HG03460 (cell line): ENCODE data around the gene SPAM1.
"Not testable (repeated sequence)": the region's sequence is repeated elsewhere in the genome, so short reads cannot be mapped to it uniquely, and the experiment has no call there.

Experiments
- ATAC-seq: cut with Tn5 transposase; IDR thresholded peaks from one replicate; pipeline ENCODE4 v1.9.1; 2021; ENCODE audit not compliant: unreplicated experiment

SPAM1 gene

GRCh38 chr7:123945938-123946337 is 20.9 kb downstream of the SPAM1 start:
- no peak for ATAC-seq

- no peak for ATAC-seq
Observed at GRCh38 chr7:123948136-123948535, 23.1 kb downstream of the SPAM1 start.

GRCh38 chr7:123958186-123958703 is 33.2 kb downstream of the SPAM1 start:
- ATAC-seq, result no peak

- no peak for ATAC-seq
Observed at GRCh38 chr7:123961771-123962170, 36.7 kb downstream of the SPAM1 start.

- no peak for ATAC-seq
Observed at GRCh38 chr7:123966936-123967335, 41.9 kb downstream of the SPAM1 start.

GRCh38 chr7:123972045-123972444 is 47.0 kb downstream of the SPAM1 start:
- ATAC-seq, result no peak

- ATAC-seq, result no peak
Observed at GRCh38 chr7:123972831-123973230, 47.8 kb downstream of the SPAM1 start.

GRCh38 chr7:123974326-123974908 is 49.4 kb downstream of the SPAM1 start:
- ATAC-seq, result no peak

GRCh38 chr7:123975084-123975483 is 50.0 kb downstream of the SPAM1 start:
- ATAC-seq, result no peak

GRCh38 chr7:123977081-123977480 is 52.0 kb downstream of the SPAM1 start:
- no peak for ATAC-seq

GRCh38 chr7:123979876-123980275 is 54.8 kb downstream of the SPAM1 start:
- no peak for ATAC-seq

GRCh38 chr7:123987445-123987844 is 62.4 kb downstream of the SPAM1 start:
- ATAC-seq, result no peak

GRCh38 chr7:123992913-123993518 is 68.0 kb downstream of the SPAM1 start:
- no peak for ATAC-seq

GRCh38 chr7:123993996-123994395 is 69.0 kb downstream of the SPAM1 start:
- no peak for ATAC-seq

- ATAC-seq, result no peak
Observed at GRCh38 chr7:123994449-123994848, 69.4 kb downstream of the SPAM1 start.

GRCh38 chr7:123995617-123996326 is 70.7 kb downstream of the SPAM1 start:
- no peak for ATAC-seq

- no peak for ATAC-seq
Observed at GRCh38 chr7:123996327-123996625, 71.2 kb downstream of the SPAM1 start.

GRCh38 chr7:123998921-123999320 is 73.9 kb downstream of the SPAM1 start:
- no peak for ATAC-seq

- no peak for ATAC-seq
Observed at GRCh38 chr7:123999703-124000102, 74.7 kb downstream of the SPAM1 start.

GRCh38 chr7:124008296-124008695 is 83.3 kb downstream of the SPAM1 start:
- not testable (repeated sequence) for ATAC-seq

- ATAC-seq, result no peak
Observed at GRCh38 chr7:124009321-124009720, 84.3 kb downstream of the SPAM1 start.
